ENCODE results near the gene CAPN1. TPM values are rescaled to one million over a fixed set of nuclear protein-coding genes. Genes with fewer than 3 reads are reported as not detected.

The CAPN1 gene
- total RNA-seq, 1 experiment from 2014 or later = 175 TPM

DNA sequence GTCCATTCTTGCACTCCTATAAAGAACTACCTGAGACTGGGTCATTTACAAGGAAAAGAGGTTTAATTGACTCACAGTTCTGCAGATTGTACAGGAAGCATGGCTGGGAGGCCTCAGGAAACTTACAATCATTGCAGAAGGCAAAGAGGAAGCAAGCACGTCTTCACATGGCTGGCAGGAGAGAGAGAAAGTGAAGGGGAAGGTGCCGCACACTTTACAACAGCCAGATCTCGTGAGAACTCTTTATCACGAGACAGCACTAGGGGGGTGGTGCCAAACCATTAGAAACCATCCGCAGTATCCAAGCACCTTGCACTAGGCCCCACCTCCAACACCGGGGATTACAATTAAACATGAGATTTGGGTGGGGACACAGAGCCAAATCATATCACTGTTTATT is 60.7 kb downstream of the CAPN1 start:
- no peaks in the 10 kb centered on the region for H3K27me3 ChIP-seq (ENCODE audit: insufficient read depth, low read length)
- H2BK15ac ChIP-seq (ENCODE audit: low read depth, low read length) = no peak overlapping the region
- H3K9me3 ChIP-seq (ENCODE audit: control insufficient read depth, low read depth, low read length) = no peaks in the 10 kb centered on the region
- no peak overlapping the region for H2BK120ac ChIP-seq (ENCODE audit: low read depth, low read length, poor library complexity, severe bottlenecking)
- H3K27me3 Mint-ChIP-seq (ENCODE audit: low read depth) = peaks cover 2% of the 10 kb centered on the region; the same call in 1 of the 2 replicates
- no peak overlapping the region for H3K4ac ChIP-seq (ENCODE audit: low read depth, low read length)
- no peak overlapping the region for H3K4me2 ChIP-seq (ENCODE audit: insufficient read depth, insufficient read length, low read length)
- H4K20me1 ChIP-seq (ENCODE audit: control insufficient read depth, insufficient read depth, insufficient read length) = no peaks in the 10 kb centered on the region
- peaks cover 9 to 16% (median 10%) of the 10 kb centered on the region in 3 experiments for H3K36me3 Mint-ChIP-seq (ENCODE audit: insufficient read depth in 1 of 3, low read depth in 3 of 3)
- no peak overlapping the region for H2BK5ac ChIP-seq (ENCODE audit: insufficient read length, low read length)
- H3K23me2 ChIP-seq (ENCODE audit: insufficient read length, low read depth, low read length, poor library complexity, severe bottlenecking) = no peaks in the 10 kb centered on the region
- H3K18ac ChIP-seq (ENCODE audit: insufficient read length, low read depth, low read length) = no peak overlapping the region
- H2AFZ ChIP-seq (ENCODE audit: low read length) = no peak overlapping the region
- H3K9me3 Mint-ChIP-seq = peaks cover 0 to 10% of the 10 kb centered on the region in 2 experiments; a peak in 4 of 5 replicates
- no peak overlapping the region for H3K4me3 Mint-ChIP-seq
- no peak overlapping the region for H3K56ac ChIP-seq (ENCODE audit: insufficient read length, low read depth, low read length)
- H3T11ph ChIP-seq (ENCODE audit: low read length) = no peak overlapping the region
- no peak overlapping the region for H3K27ac ChIP-seq (ENCODE audit: insufficient read length, low read depth, low read length)
- no peaks in the 10 kb centered on the region for H3K79me2 ChIP-seq (ENCODE audit: insufficient read depth, low read length)
- H2BK20ac ChIP-seq (ENCODE audit: low read depth, low read length, poor library complexity, severe bottlenecking) = no peak overlapping the region
- no CpG with 5 or more reads among the region's 6 CpGs for WGBS (ENCODE audit: extremely low coverage, insufficient read length, low lambda C conversion rate)
- H3K9ac ChIP-seq (ENCODE audit: extremely low read depth, insufficient read length, low read length) = no peak overlapping the region
- DNase-seq = no peak
- H3K79me1 ChIP-seq (ENCODE audit: insufficient read depth, low read depth, low read length, poor library complexity, severe bottlenecking) = no peaks in the 10 kb centered on the region
- H3K14ac ChIP-seq (ENCODE audit: insufficient read depth, low read length) = no peak overlapping the region
- no peak overlapping the region for H2BK12ac ChIP-seq (ENCODE audit: insufficient read length, low read depth, low read length)
- no peak overlapping the region for H4K8ac ChIP-seq (replicated peaks; ENCODE audit: insufficient read length, low read depth, low read length)
- no peak overlapping the region for H4K5ac ChIP-seq (ENCODE audit: insufficient read length, low read depth, low read length)
- H3K4me1 ChIP-seq (ENCODE audit: insufficient read depth, low read length) = peaks cover 5% of the 10 kb centered on the region
- H2AK5ac ChIP-seq (ENCODE audit: insufficient read length, low read length) = no peak overlapping the region
- peaks cover 23 to 25% of the 10 kb centered on the region in 2 experiments for H3K4me1 Mint-ChIP-seq
- H3K27ac Mint-ChIP-seq = no peak overlapping the region
- H3K23ac ChIP-seq (ENCODE audit: insufficient read length, low read depth, low read length) = no peak overlapping the region
- no peak overlapping the region for H4K91ac ChIP-seq (ENCODE audit: insufficient read length, low read depth, low read length)
- TF ChIP-seq, protein P1, sequence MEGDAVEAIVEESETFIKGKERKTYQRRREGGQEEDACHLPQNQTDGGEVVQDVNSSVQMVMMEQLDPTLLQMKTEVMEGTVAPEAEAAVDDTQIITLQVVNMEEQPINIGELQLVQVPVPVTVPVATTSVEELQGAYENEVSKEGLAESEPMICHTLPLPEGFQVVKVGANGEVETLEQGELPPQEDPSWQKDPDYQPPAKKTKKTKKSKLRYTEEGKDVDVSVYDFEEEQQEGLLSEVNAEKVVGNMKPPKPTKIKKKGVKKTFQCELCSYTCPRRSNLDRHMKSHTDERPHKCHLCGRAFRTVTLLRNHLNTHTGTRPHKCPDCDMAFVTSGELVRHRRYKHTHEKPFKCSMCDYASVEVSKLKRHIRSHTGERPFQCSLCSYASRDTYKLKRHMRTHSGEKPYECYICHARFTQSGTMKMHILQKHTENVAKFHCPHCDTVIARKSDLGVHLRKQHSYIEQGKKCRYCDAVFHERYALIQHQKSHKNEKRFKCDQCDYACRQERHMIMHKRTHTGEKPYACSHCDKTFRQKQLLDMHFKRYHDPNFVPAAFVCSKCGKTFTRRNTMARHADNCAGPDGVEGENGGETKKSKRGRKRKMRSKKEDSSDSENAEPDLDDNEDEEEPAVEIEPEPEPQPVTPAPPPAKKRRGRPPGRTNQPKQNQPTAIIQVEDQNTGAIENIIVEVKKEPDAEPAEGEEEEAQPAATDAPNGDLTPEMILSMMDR (conservative IDR thresholded peaks at IDR 0.05) = no peak

Measured in H9 (cell line).